Measurements from ENCODE around the gene OTUD1. TPM values are rescaled to one million over a fixed set of nuclear protein-coding genes. Genes with fewer than 3 reads are reported as not detected.

Gene OTUD1
- total RNA-seq, 1 experiment from 2014 or later: 3.8 TPM

DNA sequence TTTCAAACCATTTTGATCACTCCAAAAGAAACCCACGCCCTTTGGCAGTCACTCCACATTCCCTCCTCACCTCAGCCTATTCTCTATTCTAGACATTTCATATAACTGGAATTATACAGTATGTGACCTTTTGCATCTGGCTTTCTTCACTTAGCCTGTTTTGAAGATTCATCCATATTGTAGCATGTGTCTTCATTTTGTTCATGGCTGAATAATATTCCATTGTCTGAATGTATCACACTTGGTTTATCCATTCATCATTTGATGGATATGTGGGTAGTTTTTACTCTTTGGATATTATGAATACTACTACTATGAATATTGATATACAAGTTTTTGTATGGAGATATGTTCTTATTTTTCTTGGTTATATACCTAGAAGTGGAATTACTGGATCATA, 3.5 kb upstream of the OTUD1 start:
- Histone ChIP-seq H4K8ac (replicated peaks; ENCODE audit: insufficient read length, low read depth, low read length) (no peak overlapping the region), H3T11ph (ENCODE audit: low read length) (no peak overlapping the region), H3K4me2 (ENCODE audit: insufficient read depth, insufficient read length, low read length) (no peak overlapping the region), H2BK120ac (ENCODE audit: low read depth, low read length, poor library complexity, severe bottlenecking) (no peak overlapping the region), H3K9me3 (ENCODE audit: control insufficient read depth, low read depth, low read length) (no peaks in the 10 kb centered on the region), H2AFZ (ENCODE audit: low read length) (no peak overlapping the region), H2BK12ac (ENCODE audit: insufficient read length, low read depth, low read length) (no peak overlapping the region), H2BK5ac (ENCODE audit: insufficient read length, low read length) (no peak overlapping the region), H3K27ac (ENCODE audit: insufficient read length, low read depth, low read length) (no peak overlapping the region), H4K20me1 (ENCODE audit: control insufficient read depth, insufficient read depth, insufficient read length) (no peaks in the 10 kb centered on the region), H3K14ac (ENCODE audit: insufficient read depth, low read length) (no peak overlapping the region), H3K18ac (ENCODE audit: insufficient read length, low read depth, low read length) (no peak overlapping the region), H3K56ac (ENCODE audit: insufficient read length, low read depth, low read length) (no peak overlapping the region), H3K4me1 (ENCODE audit: insufficient read depth, low read length) (no peaks in the 10 kb centered on the region), H3K9ac (ENCODE audit: extremely low read depth, insufficient read length, low read length) (no peak overlapping the region), H3K23me2 (ENCODE audit: insufficient read length, low read depth, low read length, poor library complexity, severe bottlenecking) (peaks cover 4% of the 10 kb centered on the region), H4K5ac (ENCODE audit: insufficient read length, low read depth, low read length) (no peak overlapping the region), H2BK15ac (ENCODE audit: low read depth, low read length) (no peak overlapping the region), H2BK20ac (ENCODE audit: low read depth, low read length, poor library complexity, severe bottlenecking) (no peak overlapping the region), H4K91ac (ENCODE audit: insufficient read length, low read depth, low read length) (no peak overlapping the region), H3K23ac (ENCODE audit: insufficient read length, low read depth, low read length) (no peak overlapping the region), H3K4ac (ENCODE audit: low read depth, low read length) (no peak overlapping the region), H3K79me2 (ENCODE audit: insufficient read depth, low read length) (no peaks in the 10 kb centered on the region), H3K79me1 (ENCODE audit: insufficient read depth, low read depth, low read length, poor library complexity, severe bottlenecking) (no peaks in the 10 kb centered on the region), H2AK5ac (ENCODE audit: insufficient read length, low read length) (no peak overlapping the region), H3K27me3 (ENCODE audit: insufficient read depth, low read length) (no peaks in the 10 kb centered on the region)
- no peak for TF ChIP-seq CTCF (conservative IDR thresholded peaks at IDR 0.05)
- H3K4me1 Mint-ChIP-seq: peaks cover 6 to 10% of the 10 kb centered on the region in 2 experiments
- H3K4me3 Mint-ChIP-seq: no peak overlapping the region
- DNase-seq: no peak
- H3K27me3 Mint-ChIP-seq (ENCODE audit: low read depth): peaks cover 3% of the 10 kb centered on the region
- no peaks in the 10 kb centered on the region; a peak in 2 of 5 replicates for H3K9me3 Mint-ChIP-seq
- H3K27ac Mint-ChIP-seq: no peak overlapping the region
- no peaks in the 10 kb centered on the region; a peak in 2 of 7 replicates for H3K36me3 Mint-ChIP-seq (ENCODE audit: insufficient read depth in 1 of 3, low read depth in 3 of 3)
- no CpG with 5 or more reads among the region's 1 CpG for WGBS (ENCODE audit: extremely low coverage, insufficient read length, low lambda C conversion rate)
